PC-9 (cell line): ENCODE measurements around the gene SIAH3. TPM values are rescaled to one million over a fixed set of nuclear protein-coding genes. Genes with fewer than 3 reads are reported as not detected.

Source experiments
- BruUV-seq: library from RNA; stranded (reverse); fragments of 400-500 nt; replicated peaks from 2 replicates; lab custom pipeline; 2021; lab: Mats Ljungman, UMichigan
- CTCF ChIA-PET: fragments of 300-600 bp; sonication (Branson Sonifier 250); formaldehyde crosslinking; loops from one replicate; lab custom pipeline; 2022; ENCODE audit warnings: antibody characterized with exemption; lab: Charles Lee
- POLR2A ChIA-PET: fragments of 300-600 bp; sonication (Branson Sonifier 250); formaldehyde crosslinking; loops from one replicate; lab custom pipeline; 2022; ENCODE audit warnings: antibody characterized with exemption; ENCODE audit not compliant: unreplicated experiment; lab: Charles Lee
- DNase-seq, 2 experiments: peaks; one replicate each; pipeline versions ENCODE4 v3.0.0 to v3.0.0-alpha.2; 2015 to 2022; ENCODE audit warnings: mixed read lengths in 1 of 2
- H2AFZ ChIP-seq: fragments of 200-600 bp; sonication (generic); 2 replicates; pipeline ENCODE4 v1.8.1; 2017; ENCODE audit warnings: antibody characterized with exemption
- H3F3A ChIP-seq: fragments of 200-600 bp; sonication (generic); 2 replicates; pipeline ENCODE4 v1.8.1; 2017; ENCODE audit warnings: antibody characterized with exemption, mild to moderate bottlenecking, low read depth; ENCODE audit not compliant: insufficient read depth
- H3K27ac ChIP-seq: fragments of 200-600 bp; sonication (generic); 2 replicates; pipeline ENCODE4 v1.6.1; 2016; ENCODE audit warnings: mixed run types
- H3K27me3 ChIP-seq: fragments of 200-600 bp; sonication (generic); 2 replicates; pipeline ENCODE4 v1.6.1; 2016; ENCODE audit warnings: low read depth, mixed run types; ENCODE audit not compliant: insufficient read depth
- H3K36me3 ChIP-seq: fragments of 200-600 bp; sonication (generic); 2 replicates; pipeline ENCODE4 v1.6.1; 2016; ENCODE audit warnings: low read depth, mixed run types
- H3K4me1 ChIP-seq: fragments of 200-600 bp; sonication (generic); replicated peaks from 2 replicates; pipeline ENCODE4 v1.6.1; 2016; ENCODE audit warnings: mixed run types; ENCODE audit not compliant: insufficient read depth
- H3K4me2 ChIP-seq: fragments of 200-600 bp; sonication (generic); 2 replicates; pipeline ENCODE4 v1.6.1; 2017; ENCODE audit warnings: mixed run types
- H3K4me3 ChIP-seq: fragments of 200-600 bp; sonication (generic); 2 replicates; pipeline ENCODE4 v1.6.1; 2016; ENCODE audit warnings: mixed run types
- H3K79me2 ChIP-seq: fragments of 200-600 bp; sonication (generic); 2 replicates; pipeline ENCODE4 v1.6.1; 2017; ENCODE audit warnings: low read depth, mixed run types
- H3K9me2 ChIP-seq: fragments of 200-600 bp; sonication (generic); 2 replicates; pipeline ENCODE4 v1.8.1; 2017; ENCODE audit warnings: mild to moderate bottlenecking; ENCODE audit not compliant: insufficient read depth
- H3K9me3 ChIP-seq: fragments of 200-600 bp; sonication (generic); 2 replicates; pipeline ENCODE4 v1.8.1; 2016; ENCODE audit warnings: low read depth; ENCODE audit not compliant: insufficient read depth
- H4K20me1 ChIP-seq: fragments of 200-600 bp; sonication (generic); 2 replicates; pipeline ENCODE4 v1.8.1; 2017; ENCODE audit not compliant: insufficient read depth
- EZH2 ChIP-seq: fragments of 200-600 bp; sonication (generic); IDR thresholded peaks from 2 replicates; pipeline ENCODE4 v1.8.0; 2017; ENCODE audit warnings: antibody characterized with exemption, low read depth
- intact Hi-C: fragments of 100-400 bp; cut with micrococcal nuclease; formaldehyde crosslinking; loops from one replicate; pipeline ENCODE4 v1.10.0; 2022; ENCODE audit not compliant: unreplicated experiment
- total RNA-seq: library from RNA; stranded (reverse); gene quantifications from 2 replicates; pipeline ENCODE4 v1.2.3, GENCODE V29; 2021
- TF ChIP-seq, protein P1 (sequence below): fragments of 200-600 bp; sonication (generic); conservative IDR thresholded peaks from 2 replicates; pipeline ENCODE4 v1.6.1; 2017; ENCODE audit warnings: mixed run types, antibody characterized with exemption, mild to moderate bottlenecking, moderate library complexity

The SIAH3 gene
- total RNA-seq, 1 experiment from 2014 or later = not detected

DNA sequence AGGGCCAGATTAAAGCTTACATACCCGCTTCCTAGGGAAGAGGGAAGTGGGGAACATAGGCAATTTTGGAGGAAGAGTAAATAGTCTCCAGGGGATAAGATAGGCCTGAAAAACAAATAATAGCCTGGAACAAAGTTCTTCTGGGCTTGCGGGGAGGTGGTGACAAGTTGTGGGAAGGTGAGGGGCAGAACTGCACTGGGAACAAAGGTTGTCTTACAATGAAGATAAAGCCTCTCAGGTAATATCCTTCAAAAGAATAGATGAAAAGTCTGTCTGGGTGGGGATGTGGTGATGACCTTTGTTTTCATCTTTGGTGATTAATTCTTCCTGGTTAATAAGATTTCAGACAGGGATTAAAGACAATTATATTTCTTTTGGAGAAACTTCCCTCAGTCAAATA is 80.7 kb downstream of the SIAH3 start:
- no TSS peak for BruUV-seq
- POLR2A ChIA-PET = no interaction called here

GRCh38 chr13:45768656-45769479 is 82.7 kb downstream of the SIAH3 start:
- Histone ChIP-seq H3K27me3 (peaks cover 52% of the 10 kb centered on the region), H3K27ac (no peak overlapping the region), H3K9me3 (no peaks in the 10 kb centered on the region; the same call in 1 of the 2 replicates), H3F3A (no peaks in the 10 kb centered on the region), H4K20me1 (no peaks in the 10 kb centered on the region), H3K9me2 (no peaks in the 10 kb centered on the region), H2AFZ (no peak overlapping the region), H3K36me3 (no peaks in the 10 kb centered on the region), H3K4me3 (no peak overlapping the region), H3K4me1 (no peaks in the 10 kb centered on the region), H3K79me2 (no peaks in the 10 kb centered on the region), H3K4me2 (no peak overlapping the region)
- no peak for DNase-seq
- BruUV-seq = no TSS peak
- POLR2A ChIA-PET = no interaction called here
- TF ChIP-seq EZH2 = no peak
- TF ChIP-seq, protein P1, sequence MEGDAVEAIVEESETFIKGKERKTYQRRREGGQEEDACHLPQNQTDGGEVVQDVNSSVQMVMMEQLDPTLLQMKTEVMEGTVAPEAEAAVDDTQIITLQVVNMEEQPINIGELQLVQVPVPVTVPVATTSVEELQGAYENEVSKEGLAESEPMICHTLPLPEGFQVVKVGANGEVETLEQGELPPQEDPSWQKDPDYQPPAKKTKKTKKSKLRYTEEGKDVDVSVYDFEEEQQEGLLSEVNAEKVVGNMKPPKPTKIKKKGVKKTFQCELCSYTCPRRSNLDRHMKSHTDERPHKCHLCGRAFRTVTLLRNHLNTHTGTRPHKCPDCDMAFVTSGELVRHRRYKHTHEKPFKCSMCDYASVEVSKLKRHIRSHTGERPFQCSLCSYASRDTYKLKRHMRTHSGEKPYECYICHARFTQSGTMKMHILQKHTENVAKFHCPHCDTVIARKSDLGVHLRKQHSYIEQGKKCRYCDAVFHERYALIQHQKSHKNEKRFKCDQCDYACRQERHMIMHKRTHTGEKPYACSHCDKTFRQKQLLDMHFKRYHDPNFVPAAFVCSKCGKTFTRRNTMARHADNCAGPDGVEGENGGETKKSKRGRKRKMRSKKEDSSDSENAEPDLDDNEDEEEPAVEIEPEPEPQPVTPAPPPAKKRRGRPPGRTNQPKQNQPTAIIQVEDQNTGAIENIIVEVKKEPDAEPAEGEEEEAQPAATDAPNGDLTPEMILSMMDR = no peak
- intact Hi-C loops = no loop called here
- CTCF ChIA-PET = no interaction called here

More for the DNA sequence above, 80.7 kb downstream of the SIAH3 start:
- intact Hi-C loops = no loop called here
- Histone ChIP-seq H3K9me2 (no peaks in the 10 kb centered on the region), H3F3A (no peaks in the 10 kb centered on the region), H3K4me2 (no peak overlapping the region), H3K27me3 (peaks cover 65% of the 10 kb centered on the region), H3K4me3 (no peak overlapping the region), H3K27ac (no peak overlapping the region), H3K79me2 (no peaks in the 10 kb centered on the region), H2AFZ (no peak overlapping the region), H3K36me3 (no peaks in the 10 kb centered on the region), H4K20me1 (no peaks in the 10 kb centered on the region), H3K4me1 (no peaks in the 10 kb centered on the region), H3K9me3 (no peaks in the 10 kb centered on the region; the same call in 1 of the 2 replicates)
- no peak for TF ChIP-seq EZH2
- TF ChIP-seq, protein P1 = no peak
- DNase-seq = no peak
- CTCF ChIA-PET = interaction anchor here (0.6 kb wide), 1 partner anchor 44 kb away, joined by 5 read pairs; no protein-coding TSS in a partner anchor

DNA sequence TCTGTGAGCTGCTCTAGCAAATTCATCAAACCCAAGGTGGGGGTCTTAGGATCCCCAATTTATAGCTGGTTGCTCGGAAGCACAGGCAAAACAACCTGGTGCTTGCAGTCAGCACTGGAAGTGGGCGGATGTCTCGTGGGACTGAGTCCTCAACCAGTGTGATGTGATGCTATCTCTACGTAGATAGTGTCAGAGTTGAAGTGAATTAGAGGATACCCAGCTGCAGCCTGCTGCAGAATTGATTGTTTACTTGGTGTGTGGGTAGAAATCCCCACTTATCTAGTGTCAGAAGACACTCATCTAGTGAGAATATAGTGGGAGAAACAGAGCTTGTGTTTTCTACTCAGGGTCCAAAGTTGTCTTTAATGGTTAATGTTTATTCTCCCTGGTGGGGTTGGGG is 86.1 kb downstream of the SIAH3 start:
- BruUV-seq = no TSS peak
- H2AFZ ChIP-seq = no peak overlapping the region
- POLR2A ChIA-PET = no interaction called here
- H3K4me1 ChIP-seq = no peaks in the 10 kb centered on the region
- CTCF ChIA-PET = no interaction called here
- H3K4me3 ChIP-seq = no peak overlapping the region
- H3F3A ChIP-seq = no peaks in the 10 kb centered on the region
- H3K27me3 ChIP-seq = peaks cover 34% of the 10 kb centered on the region
- H3K79me2 ChIP-seq = no peaks in the 10 kb centered on the region
- no peak for TF ChIP-seq EZH2
- TF ChIP-seq, protein P1 = no peak
- no peak overlapping the region for H3K4me2 ChIP-seq
- H3K9me3 ChIP-seq = no peaks in the 10 kb centered on the region; the same call in 1 of the 2 replicates
- no peak overlapping the region for H3K27ac ChIP-seq
- DNase-seq = no peak
- no peaks in the 10 kb centered on the region for H3K9me2 ChIP-seq
- intact Hi-C loops = no loop called here
- H3K36me3 ChIP-seq = no peaks in the 10 kb centered on the region
- H4K20me1 ChIP-seq = no peaks in the 10 kb centered on the region
